Ascending aorta (tissue), 2 donors: ENCODE measurements around the gene SLFN12L. TPM values are rescaled to one million over a fixed set of nuclear protein-coding genes. Genes with fewer than 3 reads are reported as not detected.

Experiments used
- DNase-seq, 2 donors: peaks; one replicate each; pipeline ENCODE4 v3.0.0-alpha.2; 2019; ENCODE audit warnings: low spot score in 2 of 2
- H3K27ac ChIP-seq, 2 donors: fragments of 200-600 bp; sonication (generic); one replicate each; pipeline ENCODE4 v1.5.1; 2016 to 2017; ENCODE audit warnings: mild to moderate bottlenecking in 1 of 2
- H3K27me3 ChIP-seq: fragments of 200-600 bp; sonication (generic); one replicate; pipeline ENCODE4 v1.5.1; 2017
- H3K36me3 ChIP-seq, 2 donors: fragments of 200-600 bp; sonication (generic); one replicate each; pipeline ENCODE4 v1.5.1; 2016
- H3K4me1 ChIP-seq, 2 donors: fragments of 200-600 bp; sonication (generic); one replicate each; pipeline ENCODE4 v1.5.1; 2016 to 2017; ENCODE audit warnings: mild to moderate bottlenecking in 1 of 2
- H3K4me3 ChIP-seq, 2 donors: fragments of 200-600 bp; sonication (generic); one replicate each; pipeline ENCODE4 v1.5.1; 2016 to 2017; ENCODE audit warnings: mild to moderate bottlenecking in 1 of 2
- H3K9me3 ChIP-seq, 2 donors: fragments of 200-600 bp; sonication (generic); one replicate each; pipeline ENCODE4 v1.5.1; 2016
- intact Hi-C: fragments of 100-400 bp; cut with DNase I; formaldehyde crosslinking; loops from one replicate; pipeline ENCODE4 v1.15.1; 2023
- total RNA-seq: library from RNA; depleted of rRNA; stranded (reverse); fragments of >200 nt; gene quantifications from one replicate; pipeline ENCODE4 v1.1.0, GENCODE V29; 2016
- TF ChIP-seq, protein P1 (sequence below), 3 experiments: fragments of 200-600 bp in 2 of 3; fragments of 450-650 bp in 1 of 3; sonication (generic) in 2 of 3; IDR thresholded peaks; one replicate each; pipeline ENCODE4 v1.5.1; 2016 to 2019; ENCODE audit warnings: antibody characterized with exemption in 3 of 3, mild to moderate bottlenecking in 1 of 3, moderate library complexity in 1 of 3

SLFN12L gene
- total RNA-seq = not detected

DNA sequence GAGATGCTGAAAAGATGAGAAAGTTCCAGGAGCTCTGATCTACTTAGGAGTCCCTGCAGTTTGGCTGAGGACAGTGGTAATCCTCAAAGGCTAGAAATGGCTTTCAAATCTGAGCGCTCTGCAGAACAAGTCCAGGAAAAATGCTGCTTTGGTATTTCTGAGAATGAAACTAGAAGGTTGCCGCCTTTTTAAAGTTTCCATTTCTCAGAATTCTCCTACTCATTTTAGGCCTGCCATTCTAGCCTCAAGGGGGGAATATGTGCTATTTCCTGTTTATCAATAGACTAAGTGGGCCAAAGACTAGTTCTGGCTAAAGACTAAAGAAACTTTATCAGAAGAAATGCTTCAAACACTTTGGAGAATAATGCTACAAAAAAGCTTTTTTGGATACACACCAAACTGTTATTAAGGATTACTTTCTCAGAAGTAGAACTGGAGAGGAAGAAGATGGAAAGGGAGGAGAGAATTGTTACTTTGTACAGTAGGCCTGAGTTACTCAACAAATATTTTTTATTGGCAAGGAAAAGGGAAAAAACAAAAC is at the start of gene SLFN12L:
Gene SLFN12L, minus strand, starts transcription at position 78 of the 541 bp plus-strand sequence. CDS start 15,314 bp downstream, outside the sequence.
- H3K27ac ChIP-seq = peak within 1 kb of the TSS in 1 of 2 donors; percentile 0
- H3K9me3 ChIP-seq = no peaks in the 10 kb centered on the region
- intact Hi-C loops = loop anchor here (2.0 to 10.0 kb wide), 2 partner anchors 223 to 363 kb away; no protein-coding TSS in a partner anchor
- DNase-seq = no peak
- TF ChIP-seq, protein P1, sequence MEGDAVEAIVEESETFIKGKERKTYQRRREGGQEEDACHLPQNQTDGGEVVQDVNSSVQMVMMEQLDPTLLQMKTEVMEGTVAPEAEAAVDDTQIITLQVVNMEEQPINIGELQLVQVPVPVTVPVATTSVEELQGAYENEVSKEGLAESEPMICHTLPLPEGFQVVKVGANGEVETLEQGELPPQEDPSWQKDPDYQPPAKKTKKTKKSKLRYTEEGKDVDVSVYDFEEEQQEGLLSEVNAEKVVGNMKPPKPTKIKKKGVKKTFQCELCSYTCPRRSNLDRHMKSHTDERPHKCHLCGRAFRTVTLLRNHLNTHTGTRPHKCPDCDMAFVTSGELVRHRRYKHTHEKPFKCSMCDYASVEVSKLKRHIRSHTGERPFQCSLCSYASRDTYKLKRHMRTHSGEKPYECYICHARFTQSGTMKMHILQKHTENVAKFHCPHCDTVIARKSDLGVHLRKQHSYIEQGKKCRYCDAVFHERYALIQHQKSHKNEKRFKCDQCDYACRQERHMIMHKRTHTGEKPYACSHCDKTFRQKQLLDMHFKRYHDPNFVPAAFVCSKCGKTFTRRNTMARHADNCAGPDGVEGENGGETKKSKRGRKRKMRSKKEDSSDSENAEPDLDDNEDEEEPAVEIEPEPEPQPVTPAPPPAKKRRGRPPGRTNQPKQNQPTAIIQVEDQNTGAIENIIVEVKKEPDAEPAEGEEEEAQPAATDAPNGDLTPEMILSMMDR (IDR thresholded peaks at IDR 0.05) = no peak
- H3K36me3 ChIP-seq = no peaks in the 10 kb centered on the region
- no peak within 1 kb of the TSS for H3K4me3 ChIP-seq
- peaks cover 0 to 2% of the 10 kb centered on the region in 2 donors for H3K4me1 ChIP-seq
- no peaks in the 10 kb centered on the region for H3K27me3 ChIP-seq

DNA sequence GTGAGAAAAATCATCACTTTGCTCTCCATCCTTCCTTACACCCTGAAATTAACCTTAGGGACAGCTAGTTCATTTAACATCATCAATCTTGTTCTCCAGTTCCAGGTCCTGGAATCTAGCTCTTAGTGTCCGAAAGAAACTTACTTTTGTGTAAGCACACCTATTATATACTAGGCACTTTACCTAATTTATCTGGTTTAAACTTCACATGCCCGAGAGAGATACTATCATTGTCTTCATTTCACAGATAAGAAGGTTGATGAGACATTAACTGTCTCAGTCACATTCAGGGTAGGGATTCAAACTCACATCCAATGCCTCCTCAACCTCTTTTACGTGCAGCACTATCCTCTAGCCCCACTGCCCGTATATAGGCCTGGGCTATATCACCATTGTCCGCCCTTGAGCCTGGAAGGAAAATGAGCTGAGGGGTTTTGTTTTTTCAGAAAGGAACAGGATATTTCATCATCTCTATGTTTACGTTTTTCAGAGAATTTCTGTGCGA is 49.1 kb upstream of the SLFN12L start:
- no peak for DNase-seq
- intact Hi-C loops = loop anchor here (1.0 to 5.0 kb wide), 4 partner anchors 8 to 951 kb away; partner anchors contain the start of genes PEX12 and TAF15
- Histone ChIP-seq H3K4me3 (peak overlapping the region; percentile 82 to 99), H3K4me1 (peaks cover 5 to 12% of the 10 kb centered on the region in 2 donors), H3K36me3 (no peaks in the 10 kb centered on the region), H3K9me3 (no peaks in the 10 kb centered on the region), H3K27me3 (no peaks in the 10 kb centered on the region), H3K27ac (peak overlapping the region; percentile 88 to 96)
- TF ChIP-seq, protein P1 (IDR thresholded peaks at IDR 0.05) = no peak

DNA sequence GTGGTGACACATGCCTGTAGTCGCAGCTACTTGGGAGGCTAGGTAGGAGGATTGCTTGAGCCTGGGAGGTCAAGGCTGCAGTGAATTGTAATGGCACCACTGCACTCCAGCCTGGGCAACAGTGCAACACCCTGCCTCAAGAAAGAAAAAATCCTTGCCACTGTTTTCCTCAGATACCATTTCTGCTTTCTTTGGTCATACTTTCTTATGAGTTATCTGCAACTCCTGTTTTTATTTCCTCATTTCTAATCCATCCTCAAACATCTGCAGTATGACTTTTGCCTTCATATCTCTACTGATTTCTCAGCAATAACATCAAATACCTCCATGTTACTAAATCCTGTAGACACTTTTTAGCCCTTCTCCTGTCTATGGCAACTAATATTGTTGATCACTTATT is 46.6 kb upstream of the SLFN12L start:
- H3K27ac ChIP-seq = no peak overlapping the region
- no peak for DNase-seq
- intact Hi-C loops = no loop called here
- H3K9me3 ChIP-seq = no peaks in the 10 kb centered on the region
- TF ChIP-seq, protein P1 (IDR thresholded peaks at IDR 0.05) = no peak
- H3K36me3 ChIP-seq = no peaks in the 10 kb centered on the region
- H3K4me1 ChIP-seq = peaks cover 5 to 19% of the 10 kb centered on the region in 2 donors
- H3K27me3 ChIP-seq = no peaks in the 10 kb centered on the region
- H3K4me3 ChIP-seq = no peak overlapping the region

- Histone ChIP-seq H3K9me3 (no peaks in the 10 kb centered on the region), H3K27ac (peak overlapping the region; percentile 85 to 94), H3K36me3 (peaks cover 0 to 11% of the 10 kb centered on the region in 2 donors), H3K4me3 (peak overlapping the region; percentile 72 to 82), H3K27me3 (no peaks in the 10 kb centered on the region), H3K4me1 (peaks cover 0 to 12% of the 10 kb centered on the region in 2 donors)
- intact Hi-C loops = loop anchor here (1.0 to 10.0 kb wide), 3 partner anchors 8 to 594 kb away; partner anchors contain the start of genes AP2B1 and LIG3
- TF ChIP-seq, protein P1 (IDR thresholded peaks at IDR 0.05) = no peak
- DNase-seq = no peak
These were observed 41.5 kb upstream of the SLFN12L start for GRCh38 chr17:35578929-35579432.

DNA sequence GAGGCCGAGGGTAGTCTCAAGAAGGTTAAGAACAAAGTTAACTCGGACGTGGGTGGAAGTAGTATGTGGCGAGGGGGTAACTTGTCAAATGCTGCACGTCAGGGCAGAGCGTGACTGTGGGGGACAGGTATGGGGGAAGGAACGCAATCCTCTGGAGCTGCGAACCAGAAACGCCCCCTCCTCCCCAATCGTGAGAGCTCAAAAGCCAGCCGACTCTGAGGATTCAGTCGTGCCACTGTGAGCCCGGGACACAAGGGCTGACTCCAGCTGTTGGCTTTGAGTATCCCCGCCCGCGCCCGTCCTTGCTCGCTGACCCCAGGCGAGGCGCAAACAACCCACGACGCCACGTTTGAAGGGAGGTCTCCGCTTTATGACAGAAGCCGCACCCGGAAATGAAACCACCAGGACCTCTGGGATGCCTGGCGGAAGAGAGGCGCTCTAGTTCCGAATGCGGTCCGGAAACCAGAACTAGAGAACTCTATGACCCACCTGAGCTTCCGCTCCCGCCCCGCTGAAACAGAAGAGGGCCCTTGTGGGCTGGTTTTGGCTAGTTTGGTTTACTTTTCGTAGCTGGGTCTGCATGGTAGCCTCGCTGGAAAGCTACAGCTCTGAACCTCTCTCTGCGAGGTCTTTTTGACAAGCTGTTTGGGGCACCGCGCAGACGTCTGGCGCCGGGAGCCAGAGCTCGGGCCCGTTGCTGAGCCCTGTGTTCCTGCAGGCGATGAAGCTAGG is 40.9 kb upstream of the SLFN12L start, which contains the start of gene PEX12:
Gene PEX12, minus strand, starts transcription at position 375 of the 732 bp plus-strand sequence. CDS start 550 bp downstream, outside the sequence.
- H3K4me1 ChIP-seq = peaks cover 0 to 12% of the 10 kb centered on the region in 2 donors
- H3K27ac ChIP-seq = peak within 1 kb of the TSS; percentile 85 to 94
- intact Hi-C loops = loop anchor here (1.0 to 10.0 kb wide), 3 partner anchors 9 to 594 kb away; partner anchors contain the start of genes AP2B1 and LIG3

More for the DNA sequence above, 40.9 kb upstream of the SLFN12L start, which contains the start of gene PEX12:
- Histone ChIP-seq H3K27me3 (no peaks in the 10 kb centered on the region), H3K36me3 (peaks cover 0 to 17% of the 10 kb centered on the region in 2 donors), H3K9me3 (no peaks in the 10 kb centered on the region), H3K4me3 (peak within 1 kb of the TSS; percentile 72 to 82)
- TF ChIP-seq, protein P1 (IDR thresholded peaks at IDR 0.05) = no peak
- peak; percentile 67 to 95 for DNase-seq
